PC-9 (cell line): ENCODE results near the gene DOP1A. TPM values are rescaled to one million over a fixed set of nuclear protein-coding genes. Genes with fewer than 3 reads are reported as not detected.

Experiments
- Bru-seq: library from RNA; stranded (reverse); fragments of 400-500 nt; gene quantifications from one replicate; lab custom pipeline; 2021; lab: Mats Ljungman, UMichigan
- BruChase-seq, 2 experiments: library from RNA; stranded (reverse); fragments of 400-500 nt; gene quantifications; one replicate each; lab custom pipeline; 2021; lab: Mats Ljungman, UMichigan
- BruUV-seq: library from RNA; stranded (reverse); fragments of 400-500 nt; replicated peaks from 2 replicates; lab custom pipeline; 2021; lab: Mats Ljungman, UMichigan
- CTCF ChIA-PET: fragments of 300-600 bp; sonication (Branson Sonifier 250); formaldehyde crosslinking; loops from one replicate; lab custom pipeline; 2022; ENCODE audit warnings: antibody characterized with exemption; lab: Charles Lee
- POLR2A ChIA-PET: fragments of 300-600 bp; sonication (Branson Sonifier 250); formaldehyde crosslinking; loops from one replicate; lab custom pipeline; 2022; ENCODE audit warnings: antibody characterized with exemption; ENCODE audit not compliant: unreplicated experiment; lab: Charles Lee
- DNase-seq, 2 experiments: peaks; one replicate each; pipeline versions ENCODE4 v3.0.0 to v3.0.0-alpha.2; 2015 to 2022; ENCODE audit warnings: mixed read lengths in 1 of 2
- H2AFZ ChIP-seq: fragments of 200-600 bp; sonication (generic); 2 replicates; pipeline ENCODE4 v1.8.1; 2017; ENCODE audit warnings: antibody characterized with exemption
- H3F3A ChIP-seq: fragments of 200-600 bp; sonication (generic); 2 replicates; pipeline ENCODE4 v1.8.1; 2017; ENCODE audit warnings: antibody characterized with exemption, mild to moderate bottlenecking, low read depth; ENCODE audit not compliant: insufficient read depth
- H3K27ac ChIP-seq: fragments of 200-600 bp; sonication (generic); 2 replicates; pipeline ENCODE4 v1.6.1; 2016; ENCODE audit warnings: mixed run types
- H3K27me3 ChIP-seq: fragments of 200-600 bp; sonication (generic); 2 replicates; pipeline ENCODE4 v1.6.1; 2016; ENCODE audit warnings: low read depth, mixed run types; ENCODE audit not compliant: insufficient read depth
- H3K36me3 ChIP-seq: fragments of 200-600 bp; sonication (generic); 2 replicates; pipeline ENCODE4 v1.6.1; 2016; ENCODE audit warnings: low read depth, mixed run types
- H3K4me1 ChIP-seq: fragments of 200-600 bp; sonication (generic); replicated peaks from 2 replicates; pipeline ENCODE4 v1.6.1; 2016; ENCODE audit warnings: mixed run types; ENCODE audit not compliant: insufficient read depth
- H3K4me2 ChIP-seq: fragments of 200-600 bp; sonication (generic); 2 replicates; pipeline ENCODE4 v1.6.1; 2017; ENCODE audit warnings: mixed run types
- H3K4me3 ChIP-seq: fragments of 200-600 bp; sonication (generic); 2 replicates; pipeline ENCODE4 v1.6.1; 2016; ENCODE audit warnings: mixed run types
- H3K79me2 ChIP-seq: fragments of 200-600 bp; sonication (generic); 2 replicates; pipeline ENCODE4 v1.6.1; 2017; ENCODE audit warnings: low read depth, mixed run types
- H3K9me2 ChIP-seq: fragments of 200-600 bp; sonication (generic); 2 replicates; pipeline ENCODE4 v1.8.1; 2017; ENCODE audit warnings: mild to moderate bottlenecking; ENCODE audit not compliant: insufficient read depth
- H3K9me3 ChIP-seq: fragments of 200-600 bp; sonication (generic); 2 replicates; pipeline ENCODE4 v1.8.1; 2016; ENCODE audit warnings: low read depth; ENCODE audit not compliant: insufficient read depth
- H4K20me1 ChIP-seq: fragments of 200-600 bp; sonication (generic); 2 replicates; pipeline ENCODE4 v1.8.1; 2017; ENCODE audit not compliant: insufficient read depth
- EZH2 ChIP-seq: fragments of 200-600 bp; sonication (generic); IDR thresholded peaks from 2 replicates; pipeline ENCODE4 v1.8.0; 2017; ENCODE audit warnings: antibody characterized with exemption, low read depth
- intact Hi-C: fragments of 100-400 bp; cut with micrococcal nuclease; formaldehyde crosslinking; loops from one replicate; pipeline ENCODE4 v1.10.0; 2022; ENCODE audit not compliant: unreplicated experiment
- long read RNA-seq: library from polyadenylated mRNA; stranded (forward); transcript quantifications from one replicate; pipeline ENCODE4 v2.0.0, GENCODE V29; 2022
- total RNA-seq: library from RNA; stranded (reverse); gene quantifications from 2 replicates; pipeline ENCODE4 v1.2.3, GENCODE V29; 2021
- TF ChIP-seq, protein P1 (sequence below): fragments of 200-600 bp; sonication (generic); conservative IDR thresholded peaks from 2 replicates; pipeline ENCODE4 v1.6.1; 2017; ENCODE audit warnings: mixed run types, antibody characterized with exemption, mild to moderate bottlenecking, moderate library complexity

The DOP1A gene, protein sequence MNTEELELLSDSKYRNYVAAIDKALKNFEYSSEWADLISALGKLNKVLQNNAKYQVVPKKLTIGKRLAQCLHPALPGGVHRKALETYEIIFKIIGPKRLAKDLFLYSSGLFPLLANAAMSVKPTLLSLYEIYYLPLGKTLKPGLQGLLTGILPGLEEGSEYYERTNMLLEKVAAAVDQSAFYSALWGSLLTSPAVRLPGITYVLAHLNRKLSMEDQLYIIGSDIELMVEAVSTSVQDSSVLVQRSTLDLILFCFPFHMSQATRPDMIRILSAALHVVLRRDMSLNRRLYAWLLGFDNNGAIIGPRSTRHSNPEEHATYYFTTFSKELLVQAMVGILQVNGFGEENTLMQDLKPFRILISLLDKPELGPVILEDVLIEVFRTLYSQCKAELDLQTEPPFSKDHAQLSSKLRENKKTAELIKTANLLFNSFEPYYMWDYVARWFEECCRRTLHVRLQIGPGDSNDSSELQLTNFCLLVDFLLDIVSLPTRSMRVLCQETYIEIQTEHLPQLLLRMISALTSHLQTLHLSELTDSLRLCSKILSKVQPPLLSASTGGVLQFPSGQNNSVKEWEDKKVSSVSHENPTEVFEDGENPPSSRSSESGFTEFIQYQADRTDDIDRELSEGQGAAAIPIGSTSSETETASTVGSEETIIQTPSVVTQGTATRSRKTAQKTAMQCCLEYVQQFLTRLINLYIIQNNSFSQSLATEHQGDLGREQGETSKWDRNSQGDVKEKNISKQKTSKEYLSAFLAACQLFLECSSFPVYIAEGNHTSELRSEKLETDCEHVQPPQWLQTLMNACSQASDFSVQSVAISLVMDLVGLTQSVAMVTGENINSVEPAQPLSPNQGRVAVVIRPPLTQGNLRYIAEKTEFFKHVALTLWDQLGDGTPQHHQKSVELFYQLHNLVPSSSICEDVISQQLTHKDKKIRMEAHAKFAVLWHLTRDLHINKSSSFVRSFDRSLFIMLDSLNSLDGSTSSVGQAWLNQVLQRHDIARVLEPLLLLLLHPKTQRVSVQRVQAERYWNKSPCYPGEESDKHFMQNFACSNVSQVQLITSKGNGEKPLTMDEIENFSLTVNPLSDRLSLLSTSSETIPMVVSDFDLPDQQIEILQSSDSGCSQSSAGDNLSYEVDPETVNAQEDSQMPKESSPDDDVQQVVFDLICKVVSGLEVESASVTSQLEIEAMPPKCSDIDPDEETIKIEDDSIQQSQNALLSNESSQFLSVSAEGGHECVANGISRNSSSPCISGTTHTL (N-terminal part only)
- total RNA-seq = 3.9 and 4.1 TPM in 2 replicates
- Bru-seq, nascent RNA = percentile 55 among the genes with signal in this experiment
- BruChase-seq, experiment 1, labeled RNA remaining after a 2-hour chase = percentile 55 among the genes with signal in this experiment
- percentile 58 among the genes with signal in this experiment for BruChase-seq, experiment 2, labeled RNA remaining after a 6-hour chase
- long read RNA-seq = 0 reads

DNA sequence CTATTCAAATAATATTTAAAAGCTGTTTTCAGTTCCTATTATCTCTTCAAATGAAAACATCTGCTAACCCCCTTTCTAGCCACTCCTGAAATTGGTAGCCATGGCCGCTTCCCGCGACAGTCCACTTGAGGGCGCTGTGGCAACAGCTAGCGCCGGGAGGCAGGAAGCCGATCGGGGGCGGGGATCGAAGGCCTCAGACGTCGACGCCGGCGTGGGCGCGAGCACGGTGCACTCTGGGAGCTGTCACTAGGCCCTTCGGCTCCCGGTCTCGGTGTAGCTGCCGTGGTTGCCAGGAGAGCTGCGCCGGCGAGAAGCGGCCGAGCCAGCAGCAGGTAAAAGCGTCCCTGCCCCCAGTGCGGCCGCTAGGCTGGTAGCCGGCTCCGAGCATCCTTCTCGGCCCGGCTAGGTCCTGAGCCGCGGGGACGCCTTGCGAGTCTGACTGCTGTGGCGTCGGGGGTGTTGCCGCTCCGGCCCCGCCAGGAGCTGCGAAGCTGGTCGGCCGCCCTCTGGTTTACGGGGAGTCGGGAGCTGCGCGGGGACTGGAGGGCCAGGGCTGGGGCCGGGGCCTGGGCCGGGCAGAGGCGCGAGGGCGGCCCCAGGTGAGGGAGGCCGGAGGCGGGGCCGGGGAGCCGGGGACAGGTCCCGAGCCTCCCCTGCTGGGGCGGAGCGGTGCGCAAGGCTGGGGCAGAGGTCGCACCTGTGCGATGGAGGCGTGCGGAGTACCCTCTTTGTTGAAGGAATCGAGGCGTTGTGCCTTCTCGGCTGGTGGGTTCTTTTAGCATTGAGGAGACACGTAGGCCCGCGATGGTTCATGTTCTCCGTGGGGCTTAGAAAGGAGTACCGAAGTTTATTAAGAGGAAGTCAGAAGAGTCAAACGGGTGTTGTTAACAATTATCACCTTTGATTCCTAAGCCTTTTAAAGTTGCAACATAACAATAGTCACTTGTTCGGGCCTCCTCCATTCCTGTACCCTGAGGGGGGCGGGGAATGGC, at the start of gene DOP1A:
TSS of gene DOP1A (plus strand) at position 224 of the 992 bp plus-strand sequence. CDS start 29,307 bp downstream, outside the sequence.
- Histone ChIP-seq H3K27me3 (no peaks in the 10 kb centered on the region), H3K9me2 (no peaks in the 10 kb centered on the region), H3K4me3 (peak within 1 kb of the TSS; percentile 95), H3K9me3 (no peaks in the 10 kb centered on the region), H3K4me1 (peaks cover 12% of the 10 kb centered on the region), H3K27ac (peak within 1 kb of the TSS; percentile 70), H2AFZ (peak within 1 kb of the TSS; percentile 96), H3F3A (peaks cover 9% of the 10 kb centered on the region), H3K4me2 (peak within 1 kb of the TSS; percentile 97), H3K36me3 (no peaks in the 10 kb centered on the region), H4K20me1 (no peaks in the 10 kb centered on the region), H3K79me2 (peaks cover 36% of the 10 kb centered on the region)
- intact Hi-C loops = loop anchor here (1.0 to 10.0 kb wide), 6 partner anchors 125 to 1159 kb away; partner anchors contain the start of genes CEP162, PGM3 and RWDD2A
- TF ChIP-seq, protein P1, sequence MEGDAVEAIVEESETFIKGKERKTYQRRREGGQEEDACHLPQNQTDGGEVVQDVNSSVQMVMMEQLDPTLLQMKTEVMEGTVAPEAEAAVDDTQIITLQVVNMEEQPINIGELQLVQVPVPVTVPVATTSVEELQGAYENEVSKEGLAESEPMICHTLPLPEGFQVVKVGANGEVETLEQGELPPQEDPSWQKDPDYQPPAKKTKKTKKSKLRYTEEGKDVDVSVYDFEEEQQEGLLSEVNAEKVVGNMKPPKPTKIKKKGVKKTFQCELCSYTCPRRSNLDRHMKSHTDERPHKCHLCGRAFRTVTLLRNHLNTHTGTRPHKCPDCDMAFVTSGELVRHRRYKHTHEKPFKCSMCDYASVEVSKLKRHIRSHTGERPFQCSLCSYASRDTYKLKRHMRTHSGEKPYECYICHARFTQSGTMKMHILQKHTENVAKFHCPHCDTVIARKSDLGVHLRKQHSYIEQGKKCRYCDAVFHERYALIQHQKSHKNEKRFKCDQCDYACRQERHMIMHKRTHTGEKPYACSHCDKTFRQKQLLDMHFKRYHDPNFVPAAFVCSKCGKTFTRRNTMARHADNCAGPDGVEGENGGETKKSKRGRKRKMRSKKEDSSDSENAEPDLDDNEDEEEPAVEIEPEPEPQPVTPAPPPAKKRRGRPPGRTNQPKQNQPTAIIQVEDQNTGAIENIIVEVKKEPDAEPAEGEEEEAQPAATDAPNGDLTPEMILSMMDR = peak; percentile 86
- no peak for TF ChIP-seq EZH2
- BruUV-seq = no TSS peak
- DNase-seq = peak; percentile 81 to 93
- POLR2A ChIA-PET = interaction anchor here (0.6 kb wide), 3 partner anchors 149 to 705 kb away, joined by 3 to 6 read pairs (median 5); no protein-coding TSS in a partner anchor
- CTCF ChIA-PET = interaction anchor here (0.5 to 2.1 kb wide), 6 partner anchors 125 to 1530 kb away, joined by 3 to 11 read pairs (median 5); partner anchors contain the start of genes PGM3, PRSS35 and RWDD2A

DNA sequence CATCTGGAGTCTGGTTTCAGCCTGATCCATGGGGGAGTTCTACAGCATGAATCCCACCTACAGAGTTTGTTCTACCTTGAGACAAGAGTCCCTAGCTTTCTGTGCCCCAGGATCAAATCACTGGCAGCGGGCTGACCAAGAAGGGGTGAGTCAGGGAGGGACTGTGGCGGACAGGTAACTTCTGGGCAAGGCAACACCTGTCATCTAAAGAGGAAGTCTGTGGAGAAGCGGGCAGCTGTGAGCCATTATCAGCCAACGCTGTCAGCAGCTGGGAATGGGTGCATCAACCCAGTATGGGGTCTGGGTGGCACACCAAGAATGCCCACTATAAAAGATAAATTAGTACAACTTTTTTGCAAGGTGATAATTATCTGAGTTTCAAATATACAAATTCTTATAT, 47.7 kb upstream of the DOP1A start:
- Histone ChIP-seq H3K4me1 (no peaks in the 10 kb centered on the region), H3K9me2 (no peaks in the 10 kb centered on the region), H3F3A (no peaks in the 10 kb centered on the region), H3K27ac (no peak overlapping the region), H4K20me1 (no peaks in the 10 kb centered on the region), H3K27me3 (no peaks in the 10 kb centered on the region), H3K79me2 (no peaks in the 10 kb centered on the region), H3K9me3 (no peaks in the 10 kb centered on the region), H3K4me3 (no peak overlapping the region), H3K4me2 (no peak overlapping the region), H2AFZ (no peak overlapping the region), H3K36me3 (no peaks in the 10 kb centered on the region)
- ChIA-PET CTCF (no interaction called here), POLR2A (no interaction called here)
- DNase-seq = no peak
- TF ChIP-seq EZH2 = no peak
- TF ChIP-seq, protein P1 = no peak
- intact Hi-C loops = no loop called here
- BruUV-seq = no TSS peak
